Naive thymus-derived CD4-positive, alpha-beta T cell (primary cell): ENCODE results near the gene AFTPH. TPM values are rescaled to one million over a fixed set of nuclear protein-coding genes. Genes with fewer than 3 reads are reported as not detected.

Experiments
- ATAC-seq: fragments of 150-1000 bp; cut with Tn5 transposase; 2 replicates; pipeline ENCODE4 v1.10.0; 2021; ENCODE audit warnings: mild to moderate bottlenecking, moderate library complexity
- CTCF ChIA-PET: fragments of 350-600 bp; sonication (Branson Sonifier 250); formaldehyde crosslinking; loops from one replicate; lab custom pipeline; 2021; ENCODE audit warnings: antibody characterized with exemption; lab: Charles Lee
- POLR2A ChIA-PET: fragments of 350-600 bp; sonication (Branson Sonifier 250); formaldehyde crosslinking; loops from one replicate; lab custom pipeline; 2021; ENCODE audit warnings: antibody characterized with exemption, inconsistent platforms; lab: Charles Lee
- DNase-seq, 9 donors: peaks; one replicate each; pipeline versions ENCODE4 v3.0.0 to v3.0.0-alpha.2; 2020 to 2022; ENCODE audit warnings: mixed read lengths in 1 of 9
- H3K27ac ChIP-seq: one replicate; pipeline ENCODE4 v1.7.0; 2013; ENCODE audit warnings: mild to moderate bottlenecking, low read depth, low read length, moderate library complexity
- H3K27me3 ChIP-seq, 2 donors: one replicate each; pipeline ENCODE4 v1.7.0; 2013; ENCODE audit warnings: low read length in 2 of 2, mild to moderate bottlenecking in 2 of 2, moderate library complexity in 2 of 2; ENCODE audit not compliant: control insufficient read depth in 2 of 2, insufficient read depth in 2 of 2
- H3K36me3 ChIP-seq, 3 experiments: 1 replicate in 2 of 3; 2 replicates in 1 of 3; pipeline ENCODE4 v1.7.0; 2013; ENCODE audit warnings: low read length in 3 of 3, mild to moderate bottlenecking in 3 of 3, moderate library complexity in 1 of 3; ENCODE audit not compliant: insufficient read depth in 3 of 3, control insufficient read depth in 2 of 3
- H3K4me1 ChIP-seq, 2 donors: one replicate each; pipeline ENCODE4 v1.7.0; 2013; ENCODE audit warnings: low read length in 2 of 2, mild to moderate bottlenecking in 2 of 2, moderate library complexity in 1 of 2; ENCODE audit not compliant: control insufficient read depth in 2 of 2, insufficient read depth in 2 of 2
- H3K4me3 ChIP-seq: 2 replicates; pipeline ENCODE4 v1.7.0; 2013; ENCODE audit warnings: mild to moderate bottlenecking, low read length
- H3K9me3 ChIP-seq, 3 experiments: 1 replicate in 2 of 3; 2 replicates in 1 of 3; pipeline ENCODE4 v1.7.0; 2013; ENCODE audit warnings: low read length in 3 of 3; ENCODE audit not compliant: control insufficient read depth in 2 of 3
- H3K27ac Mint-ChIP-seq, 9 donors: one replicate each; pipeline ENCODE4 v1.8.0; 2020 to 2022; ENCODE audit warnings: mixed read lengths in 9 of 9, mild to moderate bottlenecking in 8 of 9, moderate library complexity in 5 of 9, inconsistent platforms in 2 of 9
- H3K27me3 Mint-ChIP-seq, 5 donors: one replicate each; pipeline ENCODE4 v1.8.0; 2021 to 2022; ENCODE audit warnings: mixed read lengths in 5 of 5, mild to moderate bottlenecking in 1 of 5
- H3K36me3 Mint-ChIP-seq, 5 donors: one replicate each; pipeline ENCODE4 v1.8.0; 2020 to 2022; ENCODE audit warnings: mixed read lengths in 5 of 5, mild to moderate bottlenecking in 3 of 5, inconsistent platforms in 1 of 5
- H3K4me1 Mint-ChIP-seq, 7 donors: one replicate each; pipeline ENCODE4 v1.8.0; 2020 to 2022; ENCODE audit warnings: mixed read lengths in 7 of 7, mild to moderate bottlenecking in 3 of 7, inconsistent platforms in 1 of 7
- H3K4me3 Mint-ChIP-seq, 10 donors: one replicate each; pipeline ENCODE4 v1.8.0; 2020 to 2022; ENCODE audit warnings: mild to moderate bottlenecking in 10 of 10, mixed read lengths in 10 of 10, moderate library complexity in 6 of 10, inconsistent platforms in 2 of 10
- H3K9me3 Mint-ChIP-seq, 11 donors: one replicate each; pipeline ENCODE4 v1.8.0; 2020 to 2022; ENCODE audit warnings: mixed read lengths in 11 of 11, mild to moderate bottlenecking in 4 of 11, inconsistent platforms in 1 of 11, moderate library complexity in 1 of 11
- intact Hi-C, 2 donors: fragments of 100-400 bp; cut with micrococcal nuclease; formaldehyde crosslinking; loops; one replicate each; pipeline ENCODE4 v1.15.1; 2023
- microRNA-seq: library from miRNA; unstranded; fragments of <30 nt; microRNA quantifications from one replicate; pipeline ENCODE4 v1.2.0, GENCODE V29; 2022; ENCODE audit warnings: borderline microRNAs expressed
- polyA plus RNA-seq, 2 donors: library from polyadenylated mRNA; unstranded; fragments of 300-500 nt; fragmentation: Illumina TruSeq; gene quantifications; one replicate each; pipeline ENCODE4 v1.2.3, GENCODE V29; 2021
- total RNA-seq, 6 experiments: library from RNA in 5 of 6; stranded (reverse) in 5 of 6; gene quantifications; 1 replicate in 5 of 6; 2 replicates in 1 of 6; pipeline ENCODE4 v1.2.3 and lab custom pipeline; 2021 to 2026

AFTPH gene
- total and polyA plus RNA-seq, 7 experiments from 2014 or later: 19.7 to 46.2 (median 36.0) TPM

- intact Hi-C loops: no loop called here
- no peak for ATAC-seq
- no peak overlapping the region for H3K27ac ChIP-seq
- no peaks in the 10 kb centered on the region for H3K9me3 Mint-ChIP-seq
- no peaks in the 10 kb centered on the region for H3K27me3 ChIP-seq
- peak overlapping the region; percentile 58 to 92 (median 88) for H3K27ac Mint-ChIP-seq
- peaks cover 52 to 86% (median 82%) of the 10 kb centered on the region in 7 donors for H3K4me1 Mint-ChIP-seq
- no peaks in the 10 kb centered on the region for H3K27me3 Mint-ChIP-seq
- ChIA-PET CTCF (interaction anchor here (0.6 to 2.1 kb wide), 5 partner anchors 8 to 20 kb away, joined by 3 to 8 read pairs (median 3); partner anchors contain the start of gene SERTAD2), POLR2A (interaction anchor here (0.5 to 4.4 kb wide), 6 partner anchors 14 to 488 kb away, joined by 3 to 31 read pairs (median 3); partner anchors contain the start of gene SERTAD2)
- H3K36me3 ChIP-seq: peaks cover 0 to 24% (median 7%) of the 10 kb centered on the region in 3 experiments
- H3K4me3 ChIP-seq: no peak overlapping the region
- peaks cover 0 to 60% of the 10 kb centered on the region in 2 donors for H3K4me1 ChIP-seq
- DNase-seq: no peak
- no peaks in the 10 kb centered on the region for H3K9me3 ChIP-seq
- peak overlapping the region in 8 of 10 donors; percentile 11 to 75 (median 54) for H3K4me3 Mint-ChIP-seq
- H3K36me3 Mint-ChIP-seq: peaks cover 6 to 21% (median 8%) of the 10 kb centered on the region in 5 donors
These were observed 114.5 kb downstream of the AFTPH start for GRCh38 chr2:64638502-64639120.

GRCh38 chr2:64639691-64640090 is 115.6 kb downstream of the AFTPH start:
- ChIA-PET POLR2A (interaction anchor here (4.4 kb wide), 1 partner anchor 13 kb away, joined by 31 read pairs; the partner anchor contains the start of gene SERTAD2), CTCF (interaction anchor here (1.0 to 2.1 kb wide), 3 partner anchors 10 to 18 kb away, joined by 3 to 8 read pairs (median 4); no protein-coding TSS in a partner anchor)
- peaks cover 61 to 93% (median 89%) of the 10 kb centered on the region in 7 donors for H3K4me1 Mint-ChIP-seq
- ATAC-seq (no peak), DNase-seq (no peak)
- Histone ChIP-seq H3K27ac (no peak overlapping the region), H3K27me3 (no peaks in the 10 kb centered on the region), H3K4me3 (no peak overlapping the region), H3K9me3 (no peaks in the 10 kb centered on the region), H3K4me1 (peaks cover 4 to 70% of the 10 kb centered on the region in 2 donors), H3K36me3 (peaks cover 0 to 15% (median 3%) of the 10 kb centered on the region in 3 experiments)
- intact Hi-C loops: no loop called here
- peak overlapping the region in 4 of 10 donors; percentile 16 to 37 (median 24) for H3K4me3 Mint-ChIP-seq
- H3K27me3 Mint-ChIP-seq: no peaks in the 10 kb centered on the region
- H3K27ac Mint-ChIP-seq: peak overlapping the region in 5 of 9 donors; percentile 40 to 78 (median 52)
- H3K9me3 Mint-ChIP-seq: no peaks in the 10 kb centered on the region
- peaks cover 5 to 17% (median 8%) of the 10 kb centered on the region in 5 donors for H3K36me3 Mint-ChIP-seq

- Histone ChIP-seq H3K36me3 (peaks cover 0 to 11% (median 3%) of the 10 kb centered on the region in 3 experiments), H3K27ac (no peak overlapping the region), H3K4me3 (no peak overlapping the region), H3K4me1 (peaks cover 4 to 72% of the 10 kb centered on the region in 2 donors), H3K27me3 (no peaks in the 10 kb centered on the region), H3K9me3 (no peaks in the 10 kb centered on the region)
- Mint-ChIP-seq H3K27ac (peak overlapping the region in 7 of 9 donors; percentile 34 to 78 (median 46)), H3K36me3 (peaks cover 5 to 16% (median 8%) of the 10 kb centered on the region in 5 donors), H3K4me3 (peak overlapping the region in 6 of 10 donors; percentile 7 to 80 (median 27)), H3K9me3 (no peaks in the 10 kb centered on the region), H3K27me3 (no peaks in the 10 kb centered on the region), H3K4me1 (peaks cover 63 to 100% (median 92%) of the 10 kb centered on the region in 7 donors)
- intact Hi-C loops: no loop called here
- ChIA-PET CTCF (interaction anchor here (0.8 to 2.1 kb wide), 3 partner anchors 9 to 11 kb away, joined by 3 to 8 read pairs (median 4); no protein-coding TSS in a partner anchor), POLR2A (interaction anchor here (4.4 kb wide), 1 partner anchor 12 kb away, joined by 31 read pairs; the partner anchor contains the start of gene SERTAD2)
- ATAC-seq: no peak
- no peak for DNase-seq
These were observed 116.3 kb downstream of the AFTPH start for GRCh38 chr2:64640153-64641044.

GRCh38 chr2:64641599-64641998 is 117.5 kb downstream of the AFTPH start:
- H3K27me3 ChIP-seq: no peaks in the 10 kb centered on the region
- peak overlapping the region in 6 of 10 donors; percentile 20 to 80 (median 42) for H3K4me3 Mint-ChIP-seq
- no peak overlapping the region for H3K4me3 ChIP-seq
- no peaks in the 10 kb centered on the region for H3K9me3 ChIP-seq
- no peak for DNase-seq
- H3K27ac ChIP-seq: no peak overlapping the region
- CTCF ChIA-PET: interaction anchor here (1.4 kb wide), 1 partner anchor 14 kb away, joined by 4 read pairs; no protein-coding TSS in a partner anchor
- H3K36me3 ChIP-seq: no peaks in the 10 kb centered on the region
- intact Hi-C loops: no loop called here
- H3K4me1 ChIP-seq: peaks cover 4 to 77% of the 10 kb centered on the region in 2 donors
- H3K27ac Mint-ChIP-seq: peak overlapping the region in 7 of 9 donors; percentile 13 to 76 (median 46)
- no peak for ATAC-seq
- POLR2A ChIA-PET: interaction anchor here (4.6 to 18.3 kb wide), 2 partner anchors 13 to 106 kb away, joined by 48 to 433 read pairs; partner anchors contain the start of gene SERTAD2
- no peaks in the 10 kb centered on the region for H3K9me3 Mint-ChIP-seq
- peaks cover 54 to 100% (median 89%) of the 10 kb centered on the region in 7 donors for H3K4me1 Mint-ChIP-seq
- H3K27me3 Mint-ChIP-seq: no peaks in the 10 kb centered on the region
- peaks cover 0 to 8% (median under 1%) of the 10 kb centered on the region in 5 donors for H3K36me3 Mint-ChIP-seq

Small RNA genes lying within 50 kb of the gene (microRNA-seq; reads per million reads assigned to microRNA genes)
- not detected for gene MIR4434

Other genes with a start within 250 kb of the AFTPH start
- 1 to 10 TPM in 2 of 5 experiments, under 1 TPM in 2, not detected in 1; 0.11 to 1.5 (median 0.72) TPM for gene LGALSL, start 70.2 kb upstream of the AFTPH start, total RNA-seq
- gene LGALSL, start 70.2 kb upstream of the AFTPH start, polyA plus RNA-seq: under 1 TPM; 0.20 to 0.58 TPM
- 10 to 100 TPM; 34.3 to 43.8 (median 40.1) TPM for gene SERTAD2, start 129.6 kb downstream of the AFTPH start, total RNA-seq
- 1 to 10 TPM; 5.2 to 6.9 TPM for gene SERTAD2, start 129.6 kb downstream of the AFTPH start, polyA plus RNA-seq